Endodermal cell (in vitro differentiated cells): ENCODE measurements around the gene PRKD3. TPM values are rescaled to one million over a fixed set of nuclear protein-coding genes. Genes with fewer than 3 reads are reported as not detected.
A peak's percentile ranks its signal among the peaks of the same experiment; 100 is the strongest.

Experiments used
- DNase-seq: peaks from one replicate; pipeline ENCODE4 v3.0.0-alpha.2; 2017
- H3K27ac ChIP-seq: 2 replicates; pipeline ENCODE4 v1.5.1; 2013; ENCODE audit warnings: mild to moderate bottlenecking, low read depth, low read length, moderate library complexity
- H3K27me3 ChIP-seq: 2 replicates; pipeline ENCODE4 v1.6.1; 2013; ENCODE audit warnings: mild to moderate bottlenecking, low read length, moderate library complexity; ENCODE audit not compliant: insufficient read depth, control insufficient read depth, poor library complexity, severe bottlenecking
- H3K36me3 ChIP-seq: 2 replicates; pipeline ENCODE4 v1.7.0; 2013; ENCODE audit warnings: mild to moderate bottlenecking, low read length, moderate library complexity; ENCODE audit not compliant: control insufficient read depth, insufficient read depth
- H3K4me1 ChIP-seq: one replicate; pipeline ENCODE4 v1.7.0; 2013; ENCODE audit warnings: low read length; ENCODE audit not compliant: control insufficient read depth, insufficient read depth
- H3K4me3 ChIP-seq: 2 replicates; pipeline ENCODE4 v1.5.1; 2013; ENCODE audit warnings: mild to moderate bottlenecking, low read length, moderate library complexity
- H3K9ac ChIP-seq: 2 replicates; pipeline ENCODE4 v1.6.1; 2013; ENCODE audit warnings: mild to moderate bottlenecking, low read length, moderate library complexity; ENCODE audit not compliant: poor library complexity, severe bottlenecking; ENCODE audit errors: extremely low read depth
- H3K9me3 ChIP-seq: 2 replicates; pipeline ENCODE4 v1.6.1; 2013; ENCODE audit warnings: mild to moderate bottlenecking, low read length, moderate library complexity; ENCODE audit not compliant: control insufficient read depth
- H3K27ac Mint-ChIP-seq: 2 replicates; pipeline ENCODE4 v1.8.0; 2020; ENCODE audit warnings: mixed read lengths
- H3K27me3 Mint-ChIP-seq: 2 replicates; pipeline ENCODE4 v1.8.0; 2021; ENCODE audit warnings: mild to moderate bottlenecking, mixed read lengths; ENCODE audit not compliant: insufficient read depth
- H3K36me3 Mint-ChIP-seq: 2 replicates; pipeline ENCODE4 v1.8.0; 2020; ENCODE audit warnings: low read depth, mixed read lengths
- H3K4me1 Mint-ChIP-seq: 2 replicates; pipeline ENCODE4 v1.8.0; 2020; ENCODE audit warnings: mixed read lengths
- H3K4me3 Mint-ChIP-seq: 2 replicates; pipeline ENCODE4 v1.8.0; 2020; ENCODE audit warnings: mild to moderate bottlenecking, moderate library complexity, mixed read lengths
- H3K9me3 Mint-ChIP-seq: 2 replicates; pipeline ENCODE4 v1.8.0; 2020; ENCODE audit warnings: mild to moderate bottlenecking, mixed read lengths
- CTCF ChIP-seq: fragments of 200-600 bp; sonication (generic); conservative IDR thresholded peaks from 2 replicates; pipeline ENCODE4 v1.5.0; 2021; ENCODE audit warnings: antibody characterized with exemption, mild to moderate bottlenecking
- WGBS, 2 experiments: methylation state at CpG; one replicate each; pipeline versions ENCODE4 v1.1.5 to v1.1.7; 2013; ENCODE audit warnings: missing lambda C conversion rate in 2 of 2, mixed read lengths in 1 of 2; ENCODE audit not compliant: insufficient coverage in 1 of 2, insufficient read length in 1 of 2; 5-methylcytosine and 5-hydroxymethylcytosine counted together
- total RNA-seq, 2 donors: library from RNA; stranded (reverse); fragmentation: NEBNext Ultra II Directional in 1 of 2; extraction: Animal tissue kit (Norgen Biotek cat#: 25700) in 1 of 2; gene quantifications; 2 replicates in 1 of 2; 3 replicates in 1 of 2; pipeline ENCODE4 v1.2.1, GENCODE V29; 2021

The PRKD3 gene
- total RNA-seq, 2 donors from 2014 or later: 94.4 to 95.0 TPM

GRCh38 chr2:37348155-37348554 is 23.5 kb upstream of the PRKD3 start:
- Histone ChIP-seq H3K9me3 (no peaks in the 10 kb centered on the region), H3K9ac (no peak overlapping the region), H3K27me3 (no peaks in the 10 kb centered on the region), H3K4me3 (no peak overlapping the region), H3K27ac (no peak overlapping the region), H3K36me3 (no peaks in the 10 kb centered on the region), H3K4me1 (peaks cover 25% of the 10 kb centered on the region)
- Mint-ChIP-seq H3K4me1 (peaks cover 47% of the 10 kb centered on the region), H3K36me3 (no peaks in the 10 kb centered on the region), H3K27me3 (no peaks in the 10 kb centered on the region), H3K27ac (no peak overlapping the region), H3K4me3 (no peak overlapping the region), H3K9me3 (no peaks in the 10 kb centered on the region)
- no peak for DNase-seq
- WGBS, 2 experiments: 83 to 85% methylated on average over 4 to 5 of the region's 5 CpGs
- no peak for TF ChIP-seq CTCF

- Mint-ChIP-seq H3K36me3 (no peaks in the 10 kb centered on the region), H3K27ac (peak within 1 kb of the TSS; percentile 92), H3K4me3 (peak within 1 kb of the TSS; percentile 63)
Observed at GRCh38 chr2:37344453-37345361, 20.1 kb upstream of the PRKD3 start, which contains the start of gene QPCT. Gene QPCT (plus strand): TSS chr2:37344630. CDS start chr2:37344732, 102 bp downstream.

More at GRCh38 chr2:37344453-37345361, 20.1 kb upstream of the PRKD3 start, which contains the start of gene QPCT:
- DNase-seq: peak; percentile 51
- peaks cover 18% of the 10 kb centered on the region for H3K4me1 ChIP-seq
- Mint-ChIP-seq H3K9me3 (no peaks in the 10 kb centered on the region), H3K27me3 (no peaks in the 10 kb centered on the region), H3K4me1 (peaks cover 42% of the 10 kb centered on the region)
- H3K27me3 ChIP-seq: no peaks in the 10 kb centered on the region
- H3K36me3 ChIP-seq: no peaks in the 10 kb centered on the region
- TF ChIP-seq CTCF: no peak
- H3K4me3 ChIP-seq: peak within 1 kb of the TSS; percentile 75
- 12 to 20% methylated on average over 15 to 73 of the region's 73 CpGs for WGBS, 2 experiments
- H3K27ac ChIP-seq: no peak within 1 kb of the TSS
- H3K9ac ChIP-seq: no peak within 1 kb of the TSS
- H3K9me3 ChIP-seq: no peaks in the 10 kb centered on the region
